ENCODE data around the gene POLR2E. TPM values are rescaled to one million over a fixed set of nuclear protein-coding genes. Genes with fewer than 3 reads are reported as not detected.

Gene POLR2E
- total and polyA plus RNA-seq, 9 of the 15 experiments (the other 6 are each of a cell fraction or from before 2014, with no cell fraction given): 3.4 to 413 (median 244) TPM

DNA sequence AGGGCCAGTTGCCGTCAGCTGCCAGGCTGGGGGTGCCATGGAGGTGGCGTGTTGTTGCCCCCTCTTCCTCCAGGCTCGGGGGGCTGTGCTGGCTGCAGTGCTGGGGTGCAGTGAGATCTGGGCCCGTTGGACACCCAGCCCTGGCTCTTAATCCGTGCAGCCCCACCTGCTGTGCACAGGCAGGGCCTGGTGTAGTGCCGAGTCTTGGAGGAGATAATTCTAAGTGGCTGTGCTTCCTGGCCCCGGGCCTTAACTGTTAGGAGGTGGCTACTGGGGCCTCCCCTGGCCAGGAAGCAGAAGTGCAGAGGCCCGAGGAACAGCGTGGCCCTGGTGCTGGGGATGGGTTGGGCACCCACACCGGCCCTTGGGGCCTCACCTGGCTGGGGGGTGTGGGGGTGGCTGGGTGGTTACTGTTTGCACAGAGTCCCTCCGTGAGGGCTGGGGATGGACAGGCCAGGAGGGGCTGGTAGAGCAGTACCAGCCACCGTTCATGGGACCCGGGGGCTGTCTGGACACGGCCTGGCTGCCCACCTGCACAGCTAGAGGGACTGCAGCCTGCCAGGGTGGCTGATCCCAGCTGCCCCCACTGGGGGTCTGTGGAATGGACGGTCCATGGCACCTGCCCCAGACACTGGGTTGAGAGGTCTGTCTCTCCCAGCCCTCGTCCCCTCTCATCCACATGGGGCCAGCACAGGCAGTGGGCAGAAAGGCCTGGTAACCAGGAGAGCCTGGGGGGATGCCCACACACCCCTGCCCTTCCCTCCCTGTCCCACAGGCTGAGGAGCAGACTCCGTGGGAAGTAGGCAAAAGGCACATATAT lies 11.9 kb upstream of the POLR2E start (continued):
- peak; percentile 30; the same call in 1 of the 2 replicates for TF ChIP-seq SPI1 (IDR thresholded peaks at IDR 0.05; ENCODE audit: borderline replicate concordance, low read depth, low read length)
- TF ChIP-seq, protein P1, sequence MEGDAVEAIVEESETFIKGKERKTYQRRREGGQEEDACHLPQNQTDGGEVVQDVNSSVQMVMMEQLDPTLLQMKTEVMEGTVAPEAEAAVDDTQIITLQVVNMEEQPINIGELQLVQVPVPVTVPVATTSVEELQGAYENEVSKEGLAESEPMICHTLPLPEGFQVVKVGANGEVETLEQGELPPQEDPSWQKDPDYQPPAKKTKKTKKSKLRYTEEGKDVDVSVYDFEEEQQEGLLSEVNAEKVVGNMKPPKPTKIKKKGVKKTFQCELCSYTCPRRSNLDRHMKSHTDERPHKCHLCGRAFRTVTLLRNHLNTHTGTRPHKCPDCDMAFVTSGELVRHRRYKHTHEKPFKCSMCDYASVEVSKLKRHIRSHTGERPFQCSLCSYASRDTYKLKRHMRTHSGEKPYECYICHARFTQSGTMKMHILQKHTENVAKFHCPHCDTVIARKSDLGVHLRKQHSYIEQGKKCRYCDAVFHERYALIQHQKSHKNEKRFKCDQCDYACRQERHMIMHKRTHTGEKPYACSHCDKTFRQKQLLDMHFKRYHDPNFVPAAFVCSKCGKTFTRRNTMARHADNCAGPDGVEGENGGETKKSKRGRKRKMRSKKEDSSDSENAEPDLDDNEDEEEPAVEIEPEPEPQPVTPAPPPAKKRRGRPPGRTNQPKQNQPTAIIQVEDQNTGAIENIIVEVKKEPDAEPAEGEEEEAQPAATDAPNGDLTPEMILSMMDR (IDR thresholded peaks at IDR 0.05 in 2 of 3, conservative IDR thresholded peaks at IDR 0.05 in 1 of 3; ENCODE audit: insufficient read depth in 2 of 3, low read depth in 1 of 3, low read length in 3 of 3): peak in 2 of 3 experiments; percentile 20 to 35; a peak in 1 of 6 replicates
- TF ChIP-seq MTF1 (CRISPR knock-in tag; IDR thresholded peaks at IDR 0.05; ENCODE audit: borderline replicate concordance): no peak
- peak; percentile 10 for TF ChIP-seq RBM22 (IDR thresholded peaks at IDR 0.05; ENCODE audit: low read depth, low read length, poor library complexity, severe bottlenecking)
- no peak for TF ChIP-seq ZSCAN32 (CRISPR knock-in tag; IDR thresholded peaks at IDR 0.05)
- no peak; the same call in 1 of the 2 replicates for TF ChIP-seq SMC3 (conservative IDR thresholded peaks at IDR 0.05; ENCODE audit: insufficient read depth, low read depth, low read length)
- no peak for TF ChIP-seq CEBPG (CRISPR knock-in tag; IDR thresholded peaks at IDR 0.05)
- no peak for TF ChIP-seq CEBPG (tag; conservative IDR thresholded peaks at IDR 0.05 in 1 of 2, IDR thresholded peaks at IDR 0.05 in 1 of 2)
- TF ChIP-seq HNRNPK (IDR thresholded peaks at IDR 0.05; ENCODE audit: low read depth, low read length, poor library complexity, severe bottlenecking): no peak
- TF ChIP-seq ARNT (IDR thresholded peaks at IDR 0.05): no peak
- no peak for TF ChIP-seq GABPA (tag; conservative IDR thresholded peaks at IDR 0.05; ENCODE audit: low read depth)
- TF ChIP-seq ZNF384 (IDR thresholded peaks at IDR 0.05; ENCODE audit: low read depth, low read length): no peak
- TF ChIP-seq CHD2 (IDR thresholded peaks at IDR 0.05; ENCODE audit: low read depth, low read length): no peak
- TF ChIP-seq ZNF586 (CRISPR knock-in tag; conservative IDR thresholded peaks at IDR 0.05): no peak
- TF ChIP-seq, protein P2, sequence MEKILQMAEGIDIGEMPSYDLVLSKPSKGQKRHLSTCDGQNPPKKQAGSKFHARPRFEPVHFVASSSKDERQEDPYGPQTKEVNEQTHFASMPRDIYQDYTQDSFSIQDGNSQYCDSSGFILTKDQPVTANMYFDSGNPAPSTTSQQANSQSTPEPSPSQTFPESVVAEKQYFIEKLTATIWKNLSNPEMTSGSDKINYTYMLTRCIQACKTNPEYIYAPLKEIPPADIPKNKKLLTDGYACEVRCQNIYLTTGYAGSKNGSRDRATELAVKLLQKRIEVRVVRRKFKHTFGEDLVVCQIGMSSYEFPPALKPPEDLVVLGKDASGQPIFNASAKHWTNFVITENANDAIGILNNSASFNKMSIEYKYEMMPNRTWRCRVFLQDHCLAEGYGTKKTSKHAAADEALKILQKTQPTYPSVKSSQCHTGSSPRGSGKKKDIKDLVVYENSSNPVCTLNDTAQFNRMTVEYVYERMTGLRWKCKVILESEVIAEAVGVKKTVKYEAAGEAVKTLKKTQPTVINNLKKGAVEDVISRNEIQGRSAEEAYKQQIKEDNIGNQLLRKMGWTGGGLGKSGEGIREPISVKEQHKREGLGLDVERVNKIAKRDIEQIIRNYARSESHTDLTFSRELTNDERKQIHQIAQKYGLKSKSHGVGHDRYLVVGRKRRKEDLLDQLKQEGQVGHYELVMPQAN (IDR thresholded peaks at IDR 0.05; ENCODE audit: borderline replicate concordance): no peak
- no peak for TF ChIP-seq SRSF7 (optimal IDR thresholded peaks at IDR 0.05; ENCODE audit: low read depth, low read length)
- TF ChIP-seq SUPT5H (IDR thresholded peaks at IDR 0.05): 0 out of 2 replicates have a peak, but pooled peaks have one; percentile 35
- no peak for TF ChIP-seq NFIC (IDR thresholded peaks at IDR 0.05)

All from K562 (cell line).